ENCODE data around the gene TRIM32. TPM values are rescaled to one million over a fixed set of nuclear protein-coding genes. Genes with fewer than 3 reads are reported as not detected.

The TRIM32 gene
- total RNA-seq, 6 experiments from 2014 or later, result 5.2 to 8.4 (median 6.6) TPM

GRCh38 chr9:116693233-116693731, 6.2 kb downstream of the TRIM32 start:
- no peak for ATAC-seq
- no peak overlapping the region for H3K27ac ChIP-seq

DNA sequence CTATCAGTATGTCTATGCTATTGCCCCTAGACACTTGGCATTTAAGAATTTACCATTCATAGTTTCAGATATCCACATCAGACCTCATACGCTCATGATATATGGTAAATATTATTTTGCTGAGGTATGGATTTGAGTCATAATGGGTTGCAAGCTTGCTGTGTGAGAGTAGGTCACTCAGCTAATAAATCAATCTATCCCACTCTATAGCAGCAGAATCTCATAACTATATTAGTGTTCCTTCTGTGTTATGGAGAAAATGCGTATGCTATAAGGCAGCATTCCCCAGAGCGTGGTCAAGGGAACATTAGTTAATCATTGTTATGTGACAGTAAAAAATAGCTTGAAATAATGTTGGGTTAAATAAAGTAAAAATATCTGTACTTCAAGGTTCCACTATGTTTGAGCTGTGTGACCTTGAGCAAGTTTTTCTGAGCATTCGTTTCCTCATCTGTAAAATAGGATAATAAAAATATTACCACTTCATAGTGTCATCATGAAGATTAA, 7.7 kb downstream of the TRIM32 start:
- no peak overlapping the region for H3K4me3 ChIP-seq
- ATAC-seq, result no peak
- intact Hi-C loops (cut with DNase I), result no loop called here

More at GRCh38 chr9:116693233-116693731, 6.2 kb downstream of the TRIM32 start:
- TF ChIP-seq CTCF (IDR thresholded peaks at IDR 0.05), result no peak
- TF ChIP-seq POLR2A (IDR thresholded peaks at IDR 0.05), result no peak
- 85% methylated on average over 2 of the region's 2 CpGs for WGBS (ENCODE audit: insufficient coverage, low coverage, low lambda C conversion rate, missing lambda C conversion rate)
- Histone ChIP-seq H3K9me3 (no peaks in the 10 kb centered on the region), H3K4me1 (peaks cover 0 to 13% (median 6%) of the 10 kb centered on the region in 4 donors), H3K4me3 (no peak overlapping the region), H3K27me3 (no peaks in the 10 kb centered on the region), H3K36me3 (peaks cover 0 to 7% (median 7%) of the 10 kb centered on the region in 4 donors)
- intact Hi-C loops (cut with DNase I), result no loop called here
- DNase-seq, result no peak

GRCh38 chr9:116695438-116695837, 8.3 kb downstream of the TRIM32 start:
- no peak overlapping the region for H3K27ac ChIP-seq
- no peak for ATAC-seq
- no peaks in the 10 kb centered on the region for H3K9me3 ChIP-seq
- TF ChIP-seq POLR2A (IDR thresholded peaks at IDR 0.05), result no peak
- TF ChIP-seq CTCF (IDR thresholded peaks at IDR 0.05), result no peak
- no peak overlapping the region for H3K4me3 ChIP-seq
- H3K36me3 ChIP-seq, result peaks cover 0 to 18% (median 12%) of the 10 kb centered on the region in 4 donors
- intact Hi-C loops (cut with DNase I), result no loop called here
- no peak for DNase-seq
- H3K4me1 ChIP-seq, result no peaks in the 10 kb centered on the region
- 38% methylated on average over 3 of the region's 3 CpGs for WGBS (ENCODE audit: insufficient coverage, low coverage, low lambda C conversion rate, missing lambda C conversion rate)
- no peaks in the 10 kb centered on the region for H3K27me3 ChIP-seq

More for the DNA sequence above, 7.7 kb downstream of the TRIM32 start:
- 83% methylated on average over 4 of the region's 4 CpGs for WGBS (ENCODE audit: insufficient coverage, low coverage, low lambda C conversion rate, missing lambda C conversion rate)
- no peak for DNase-seq
- Histone ChIP-seq H3K9me3 (no peaks in the 10 kb centered on the region), H3K4me1 (peaks cover 0 to under 1% (median 0%) of the 10 kb centered on the region in 4 donors), H3K36me3 (peaks cover 0 to 18% (median 12%) of the 10 kb centered on the region in 4 donors), H3K27ac (no peak overlapping the region), H3K27me3 (no peaks in the 10 kb centered on the region)
- TF ChIP-seq CTCF (IDR thresholded peaks at IDR 0.05) (no peak), POLR2A (IDR thresholded peaks at IDR 0.05) (no peak)

DNA sequence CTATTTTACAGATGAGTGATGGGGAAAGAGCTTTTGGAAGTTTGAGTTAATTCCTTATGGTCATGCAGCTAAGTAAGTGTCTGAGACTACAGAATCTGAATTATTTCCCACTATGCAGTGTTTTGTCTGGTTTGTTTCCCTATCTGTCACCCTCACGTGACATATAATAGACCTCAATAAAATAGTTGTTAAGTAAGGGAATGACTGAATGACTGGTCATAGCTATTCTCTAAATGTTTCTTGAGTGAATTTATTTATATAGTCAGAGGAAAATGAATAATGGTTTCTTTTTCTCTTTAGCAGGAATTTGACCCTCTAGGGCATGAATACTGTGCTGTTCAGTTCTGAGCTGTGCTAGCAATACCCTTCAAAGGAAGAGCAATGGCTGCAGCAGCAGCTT, 10.3 kb downstream of the TRIM32 start:
- intact Hi-C loops (cut with DNase I), result no loop called here
- Histone ChIP-seq H3K36me3 (peaks cover 0 to 18% (median 12%) of the 10 kb centered on the region in 4 donors), H3K4me3 (no peak overlapping the region), H3K27ac (no peak overlapping the region), H3K9me3 (no peaks in the 10 kb centered on the region), H3K27me3 (no peaks in the 10 kb centered on the region), H3K4me1 (no peaks in the 10 kb centered on the region)
- DNase-seq (no peak), ATAC-seq (no peak)
- WGBS (ENCODE audit: insufficient coverage, low coverage, low lambda C conversion rate, missing lambda C conversion rate), result 80% methylated on average over 1 of the region's 1 CpG
- TF ChIP-seq CTCF (IDR thresholded peaks at IDR 0.05) (no peak), POLR2A (IDR thresholded peaks at IDR 0.05) (no peak)
